Tibial nerve (tissue), 4 donors: Measurements from ENCODE around the gene RNASE12. TPM values are rescaled to one million over a fixed set of nuclear protein-coding genes. Genes with fewer than 3 reads are reported as not detected.

Experiments
- DNase-seq, 2 donors: peaks; one replicate each; pipeline ENCODE4 v3.0.0-alpha.2; 2019; ENCODE audit warnings: low spot score in 2 of 2
- H3K27ac ChIP-seq, 4 donors: fragments of 200-600 bp; sonication (generic) in 3 of 4; one replicate each; pipeline ENCODE4 v1.5.1; 2017 to 2019; ENCODE audit warnings: mild to moderate bottlenecking in 1 of 4
- H3K27me3 ChIP-seq, 2 donors: fragments of 200-600 bp; sonication (generic) in 1 of 2; one replicate each; pipeline versions ENCODE4 v1.5.1 to v1.6.0; 2017 to 2019
- H3K36me3 ChIP-seq, 3 donors: fragments of 200-600 bp; sonication (generic); one replicate each; pipeline ENCODE4 v1.5.1; 2018 to 2019
- H3K4me1 ChIP-seq, 4 donors: fragments of 200-600 bp; sonication (generic) in 3 of 4; one replicate each; pipeline ENCODE4 v1.5.1; 2017 to 2019
- H3K4me3 ChIP-seq, 4 donors: fragments of 200-600 bp; sonication (generic) in 3 of 4; one replicate each; pipeline ENCODE4 v1.5.1; 2017 to 2019; ENCODE audit warnings: mild to moderate bottlenecking in 1 of 4, moderate library complexity in 1 of 4
- H3K9me3 ChIP-seq, 4 donors: fragments of 200-600 bp; sonication (generic) in 3 of 4; one replicate each; pipeline ENCODE4 v1.5.1; 2017 to 2019
- EP300 ChIP-seq, 2 donors: sonication (generic); formaldehyde crosslinking; IDR thresholded peaks; one replicate each; pipeline ENCODE4 v1.6.1; 2017; ENCODE audit warnings: antibody characterized with exemption in 2 of 2, mild to moderate bottlenecking in 1 of 2
- POLR2A ChIP-seq, 2 donors: fragments of 450-650 bp; IDR thresholded peaks; one replicate each; pipeline ENCODE4 v1.6.1; 2017; ENCODE audit warnings: antibody characterized with exemption in 2 of 2, mild to moderate bottlenecking in 2 of 2, moderate library complexity in 2 of 2
- WGBS, 2 donors: methylation state at CpG; one replicate each; pipeline ENCODE4 v1.1.5; 2018; 5-methylcytosine and 5-hydroxymethylcytosine counted together
- total RNA-seq, 4 donors: library from RNA; depleted of rRNA; stranded (reverse); fragments of >200 nt; gene quantifications; one replicate each; pipeline ENCODE4 v1.1.0, GENCODE V29; 2016
- TF ChIP-seq, protein P1 (sequence below), 5 experiments: fragments of 200-600 bp in 3 of 5; fragments of 450-650 bp in 2 of 5; sonication (generic) in 3 of 5; IDR thresholded peaks; one replicate each; pipeline ENCODE4 v1.5.1; 2016 to 2019; ENCODE audit warnings: antibody characterized with exemption in 5 of 5, mild to moderate bottlenecking in 3 of 5, moderate library complexity in 2 of 5

The RNASE12 gene
- total RNA-seq, 4 donors from 2014 or later, result not detected

DNA sequence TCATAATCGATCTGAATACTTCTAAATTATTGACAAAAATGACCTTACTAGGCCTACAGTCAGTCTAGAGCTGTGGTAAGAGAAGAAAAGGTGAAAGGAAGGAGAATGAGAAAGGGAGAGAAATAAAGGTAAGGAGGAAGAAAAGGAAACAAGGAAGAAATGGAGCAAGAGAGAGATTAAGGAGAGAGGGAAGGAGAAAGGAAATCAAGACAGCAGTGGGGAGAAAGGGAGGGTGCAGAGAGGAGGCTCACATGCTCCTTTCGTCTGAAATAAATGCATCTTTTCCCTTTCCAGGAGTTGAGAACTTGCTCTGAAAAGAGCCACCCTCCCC lies 34.0 kb downstream of the RNASE12 start:
- TF ChIP-seq, protein P1, sequence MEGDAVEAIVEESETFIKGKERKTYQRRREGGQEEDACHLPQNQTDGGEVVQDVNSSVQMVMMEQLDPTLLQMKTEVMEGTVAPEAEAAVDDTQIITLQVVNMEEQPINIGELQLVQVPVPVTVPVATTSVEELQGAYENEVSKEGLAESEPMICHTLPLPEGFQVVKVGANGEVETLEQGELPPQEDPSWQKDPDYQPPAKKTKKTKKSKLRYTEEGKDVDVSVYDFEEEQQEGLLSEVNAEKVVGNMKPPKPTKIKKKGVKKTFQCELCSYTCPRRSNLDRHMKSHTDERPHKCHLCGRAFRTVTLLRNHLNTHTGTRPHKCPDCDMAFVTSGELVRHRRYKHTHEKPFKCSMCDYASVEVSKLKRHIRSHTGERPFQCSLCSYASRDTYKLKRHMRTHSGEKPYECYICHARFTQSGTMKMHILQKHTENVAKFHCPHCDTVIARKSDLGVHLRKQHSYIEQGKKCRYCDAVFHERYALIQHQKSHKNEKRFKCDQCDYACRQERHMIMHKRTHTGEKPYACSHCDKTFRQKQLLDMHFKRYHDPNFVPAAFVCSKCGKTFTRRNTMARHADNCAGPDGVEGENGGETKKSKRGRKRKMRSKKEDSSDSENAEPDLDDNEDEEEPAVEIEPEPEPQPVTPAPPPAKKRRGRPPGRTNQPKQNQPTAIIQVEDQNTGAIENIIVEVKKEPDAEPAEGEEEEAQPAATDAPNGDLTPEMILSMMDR (IDR thresholded peaks at IDR 0.05), result no peak
- no peak for TF ChIP-seq POLR2A (IDR thresholded peaks at IDR 0.05)
- TF ChIP-seq EP300 (IDR thresholded peaks at IDR 0.05), result no peak
- WGBS, 2 donors, result 48 to 53% methylated on average over 2 of the region's 2 CpGs
- DNase-seq, result no peak
- Histone ChIP-seq H3K36me3 (no peaks in the 10 kb centered on the region), H3K27me3 (no peaks in the 10 kb centered on the region), H3K27ac (no peak overlapping the region), H3K4me3 (no peak overlapping the region), H3K4me1 (no peaks in the 10 kb centered on the region), H3K9me3 (no peaks in the 10 kb centered on the region)

DNA sequence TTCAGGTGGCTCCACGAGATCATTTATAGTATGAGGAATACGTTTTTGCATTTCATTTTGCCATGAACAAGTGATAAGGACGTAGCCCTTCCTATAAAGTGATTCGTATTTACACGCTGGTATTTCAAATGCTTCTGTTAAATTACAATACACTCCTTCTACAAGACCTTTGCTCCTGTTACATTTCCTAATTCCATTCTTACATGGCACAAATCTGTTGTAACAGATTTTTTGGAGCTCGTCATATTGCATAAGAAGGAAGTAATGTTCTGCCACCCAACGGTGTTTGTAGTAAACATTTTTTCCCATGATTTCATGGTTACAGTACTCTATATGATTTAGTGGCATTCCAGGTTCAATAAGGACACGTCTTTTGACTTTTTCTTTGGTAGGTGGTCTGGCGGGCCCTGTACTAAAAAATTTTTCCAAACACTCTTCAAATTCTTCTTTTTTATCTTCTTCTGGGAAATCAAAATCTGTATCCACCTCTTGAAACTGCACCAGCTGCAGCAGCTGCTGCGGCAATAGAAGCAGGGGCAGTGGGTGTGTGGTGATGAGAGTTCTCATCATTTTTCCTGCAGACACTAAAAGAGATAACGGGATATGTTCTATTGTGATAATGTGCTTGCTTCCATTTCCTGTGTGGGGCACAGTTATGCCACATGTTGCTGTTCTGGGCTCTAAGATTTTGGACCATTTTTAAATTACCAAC lies 34.5 kb downstream of the RNASE12 start:
- Histone ChIP-seq H3K9me3 (no peaks in the 10 kb centered on the region), H3K27ac (no peak overlapping the region), H3K27me3 (no peaks in the 10 kb centered on the region), H3K36me3 (no peaks in the 10 kb centered on the region), H3K4me3 (no peak overlapping the region), H3K4me1 (no peaks in the 10 kb centered on the region)
- WGBS, 2 donors, result 74 to 75% methylated on average over 11 of the region's 11 CpGs
- no peak for TF ChIP-seq POLR2A (IDR thresholded peaks at IDR 0.05)
- TF ChIP-seq, protein P1 (IDR thresholded peaks at IDR 0.05), result no peak
- no peak for TF ChIP-seq EP300 (IDR thresholded peaks at IDR 0.05)
- no peak for DNase-seq

DNA sequence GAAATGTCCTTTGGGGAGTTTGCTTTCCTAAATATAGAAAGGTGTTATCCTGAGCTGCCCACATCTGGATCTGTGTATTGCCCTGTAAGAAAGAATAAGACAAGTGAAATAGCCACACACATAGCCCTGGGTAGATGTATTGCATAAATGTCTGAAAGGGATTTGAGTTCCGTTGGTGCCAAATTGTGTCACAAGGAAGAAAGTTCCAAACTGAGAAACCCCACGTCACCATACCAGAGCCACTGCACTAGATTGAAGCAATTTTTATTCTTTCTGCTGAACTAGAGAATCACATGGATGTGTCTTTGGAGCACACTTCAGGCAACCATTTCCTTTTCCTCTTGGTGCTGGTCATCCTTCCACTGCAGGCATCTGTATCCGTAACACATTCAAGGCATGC lies 35.3 kb downstream of the RNASE12 start:
- no peak for DNase-seq
- TF ChIP-seq, protein P1 (IDR thresholded peaks at IDR 0.05), result no peak
- TF ChIP-seq POLR2A (IDR thresholded peaks at IDR 0.05), result no peak
- no peak for TF ChIP-seq EP300 (IDR thresholded peaks at IDR 0.05)
- H3K4me3 ChIP-seq, result no peak overlapping the region
- no peak overlapping the region for H3K27ac ChIP-seq
- H3K4me1 ChIP-seq, result no peaks in the 10 kb centered on the region
- 86 to 93% methylated on average over 3 of the region's 3 CpGs for WGBS, 2 donors
- no peaks in the 10 kb centered on the region for H3K9me3 ChIP-seq
- no peaks in the 10 kb centered on the region for H3K27me3 ChIP-seq
- H3K36me3 ChIP-seq, result no peaks in the 10 kb centered on the region

DNA sequence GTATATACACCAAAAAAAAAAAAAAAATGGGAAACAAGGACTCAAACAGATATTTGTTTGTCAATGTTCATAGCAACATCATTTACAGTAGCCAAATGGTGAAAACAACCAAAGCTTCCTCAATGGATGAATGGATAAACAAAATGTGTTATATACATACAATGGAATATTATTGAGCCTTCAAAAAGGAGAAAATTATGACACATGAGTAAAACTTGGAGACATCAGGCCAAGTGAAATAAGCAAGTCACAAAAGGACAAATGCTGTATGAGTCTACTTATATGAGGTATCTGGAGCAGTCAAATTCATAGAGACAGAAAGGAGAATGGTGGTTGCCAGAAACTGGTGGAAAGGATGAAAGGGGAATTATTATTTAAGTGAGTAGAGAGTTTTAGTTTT lies 38.2 kb downstream of the RNASE12 start:
- H3K9me3 ChIP-seq, result no peaks in the 10 kb centered on the region
- DNase-seq, result no peak
- no peaks in the 10 kb centered on the region for H3K4me1 ChIP-seq
- H3K36me3 ChIP-seq, result no peaks in the 10 kb centered on the region
- no peaks in the 10 kb centered on the region for H3K27me3 ChIP-seq
- H3K4me3 ChIP-seq, result no peak overlapping the region
- TF ChIP-seq POLR2A (IDR thresholded peaks at IDR 0.05), result no peak
- no peak for TF ChIP-seq EP300 (IDR thresholded peaks at IDR 0.05)
- TF ChIP-seq, protein P1 (IDR thresholded peaks at IDR 0.05), result no peak
- no peak overlapping the region for H3K27ac ChIP-seq

DNA sequence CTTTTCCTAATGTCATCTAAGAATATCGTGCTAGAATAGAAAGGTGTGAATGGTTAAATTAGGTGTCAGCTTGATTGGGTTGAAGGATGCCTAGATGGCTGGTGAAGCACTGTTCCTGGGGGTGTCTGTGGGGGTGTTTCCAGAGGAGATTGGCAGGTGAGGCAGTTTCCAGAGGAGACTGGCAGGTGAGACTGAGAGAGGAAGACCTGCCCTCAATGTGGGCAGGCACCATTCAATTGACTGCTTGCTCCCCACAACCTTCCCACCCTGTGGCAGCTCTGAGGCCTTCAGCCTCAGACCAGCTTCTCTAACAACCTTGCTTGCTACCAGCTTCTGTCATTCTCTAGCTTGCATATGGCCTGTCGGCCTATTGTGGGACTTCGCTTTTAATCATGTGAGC lies 39.6 kb downstream of the RNASE12 start:
- H3K9me3 ChIP-seq, result no peaks in the 10 kb centered on the region
- no peaks in the 10 kb centered on the region for H3K27me3 ChIP-seq
- no peaks in the 10 kb centered on the region for H3K4me1 ChIP-seq
- no peaks in the 10 kb centered on the region for H3K36me3 ChIP-seq
- H3K27ac ChIP-seq, result no peak overlapping the region
- no peak for DNase-seq
- no peak overlapping the region for H3K4me3 ChIP-seq
- TF ChIP-seq EP300 (IDR thresholded peaks at IDR 0.05), result no peak
- TF ChIP-seq, protein P1 (IDR thresholded peaks at IDR 0.05), result no peak
- TF ChIP-seq POLR2A (IDR thresholded peaks at IDR 0.05), result no peak
- WGBS, 2 donors, result 91 to 94% methylated on average over 3 of the region's 3 CpGs
